Measurements from ENCODE around the gene FOXA3.

Gene FOXA3

GRCh38 chr19:45908956-45909355 lies 44.8 kb downstream of the FOXA3 start:
- H2BK120ac ChIP-seq (ENCODE audit: low read depth, low read length) = no peak overlapping the region
- H4K8ac ChIP-seq (ENCODE audit: low read depth, low read length) = no peak overlapping the region
- H3K79me1 ChIP-seq (ENCODE audit: low read length) = no peaks in the 10 kb centered on the region
- no peak overlapping the region for H3K4ac ChIP-seq (ENCODE audit: low read depth, low read length)
- no peaks in the 10 kb centered on the region for H3K36me3 ChIP-seq (ENCODE audit: control insufficient read depth, insufficient read depth, low read length)
- H3K9ac ChIP-seq (ENCODE audit: low read length) = no peak overlapping the region
- no peak for DNase-seq
- WGBS (ENCODE audit: extremely low coverage, insufficient coverage, low lambda C conversion rate) = no CpG with 5 or more reads among the region's 5 CpGs
- no peak overlapping the region for H4K5ac ChIP-seq (ENCODE audit: low read length)
- no peak overlapping the region for H2BK5ac ChIP-seq (ENCODE audit: low read length)
- no peaks in the 10 kb centered on the region for H3K4me1 ChIP-seq (ENCODE audit: control insufficient read depth, low read depth, low read length)
- no peak overlapping the region for H3K27ac ChIP-seq (ENCODE audit: low read depth, low read length)
- no peak overlapping the region for H3K4me3 ChIP-seq (ENCODE audit: low read length)
- H3K4me2 ChIP-seq (ENCODE audit: low read length) = no peak overlapping the region
- no peak overlapping the region for H3K56ac ChIP-seq (ENCODE audit: low read length)
- no peak overlapping the region for H3K18ac ChIP-seq (ENCODE audit: low read length)
- no peaks in the 10 kb centered on the region for H3K79me2 ChIP-seq (ENCODE audit: control insufficient read depth, insufficient read depth, low read length)
- H2AK5ac ChIP-seq (ENCODE audit: low read length) = no peak overlapping the region
- H3K27me3 ChIP-seq (ENCODE audit: insufficient read depth, low read length, poor library complexity) = no peaks in the 10 kb centered on the region
- no peak overlapping the region for H2BK15ac ChIP-seq (replicated peaks; ENCODE audit: low read depth)
- H3K23ac ChIP-seq (ENCODE audit: low read length) = no peak overlapping the region

GRCh38 chr19:45911291-45911690 lies 47.2 kb downstream of the FOXA3 start:
- WGBS (ENCODE audit: extremely low coverage, insufficient coverage, low lambda C conversion rate) = no CpG with 5 or more reads among the region's 8 CpGs
- Histone ChIP-seq H2AK5ac (ENCODE audit: low read length) (no peak overlapping the region), H3K27ac (ENCODE audit: low read depth, low read length) (no peak overlapping the region), H2BK120ac (ENCODE audit: low read depth, low read length) (no peak overlapping the region), H3K4me2 (ENCODE audit: low read length) (no peak overlapping the region), H3K36me3 (ENCODE audit: control insufficient read depth, insufficient read depth, low read length) (no peaks in the 10 kb centered on the region), H4K8ac (ENCODE audit: low read depth, low read length) (no peak overlapping the region), H3K27me3 (ENCODE audit: insufficient read depth, low read length, poor library complexity) (no peaks in the 10 kb centered on the region), H3K56ac (ENCODE audit: low read length) (no peak overlapping the region), H3K4me1 (ENCODE audit: control insufficient read depth, low read depth, low read length) (no peaks in the 10 kb centered on the region), H3K4me3 (ENCODE audit: low read length) (no peak overlapping the region), H3K4ac (ENCODE audit: low read depth, low read length) (no peak overlapping the region), H2BK15ac (replicated peaks; ENCODE audit: low read depth) (no peak overlapping the region), H3K18ac (ENCODE audit: low read length) (no peak overlapping the region), H3K23ac (ENCODE audit: low read length) (no peak overlapping the region), H3K79me1 (ENCODE audit: low read length) (no peaks in the 10 kb centered on the region), H4K5ac (ENCODE audit: low read length) (no peak overlapping the region), H3K79me2 (ENCODE audit: control insufficient read depth, insufficient read depth, low read length) (no peaks in the 10 kb centered on the region), H2BK5ac (ENCODE audit: low read length) (no peak overlapping the region), H3K9ac (ENCODE audit: low read length) (no peak overlapping the region)
- DNase-seq = no peak

DNA sequence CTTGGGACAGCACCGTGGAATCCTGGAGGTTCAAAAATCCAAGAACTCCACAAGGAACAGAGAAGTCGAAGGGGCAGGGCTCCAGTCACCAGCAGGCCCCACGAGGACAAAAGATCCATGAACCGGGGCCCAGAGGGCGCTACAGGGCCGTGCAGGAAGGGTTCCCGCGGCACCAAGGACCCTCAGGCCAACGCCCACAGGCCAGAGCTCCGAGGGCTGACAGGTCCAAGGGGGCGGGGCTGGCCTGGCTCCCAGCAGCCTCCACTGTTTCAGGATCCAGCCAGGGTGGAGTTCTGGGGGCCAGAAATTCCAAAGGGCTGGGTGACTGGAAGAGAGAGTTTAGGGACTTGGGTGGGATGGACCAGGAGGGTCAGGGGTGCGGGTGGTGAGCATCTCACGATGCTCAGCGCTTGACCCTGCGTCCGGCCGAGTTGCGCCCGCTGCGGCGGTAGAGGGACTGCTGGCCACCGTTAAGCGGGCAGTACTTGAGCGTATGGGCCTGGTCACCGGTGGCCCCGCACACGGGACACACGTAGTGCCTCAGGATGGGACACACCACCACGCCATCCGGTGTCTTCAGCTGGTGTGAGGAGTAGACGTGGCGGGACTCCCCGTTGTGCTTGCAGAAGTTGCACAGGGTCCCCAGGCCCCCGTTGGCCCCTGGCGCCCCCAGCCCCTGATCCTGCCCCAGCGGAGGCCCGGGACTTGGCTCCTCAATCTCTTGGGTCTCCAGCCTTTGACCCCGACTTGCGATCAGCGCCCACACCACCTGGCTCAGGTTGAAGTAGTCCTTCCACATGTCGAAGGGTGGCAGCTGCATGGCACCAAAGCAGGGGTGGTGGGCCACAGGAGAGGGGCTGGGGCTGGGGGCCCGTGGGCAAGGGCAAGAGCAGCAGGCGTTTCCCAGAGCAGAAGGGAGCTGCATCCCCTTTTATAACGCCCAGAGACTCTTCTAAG lies 50.0 kb downstream of the FOXA3 start, which contains the start of gene NANOS2:
TSS of gene NANOS2 (minus strand) at position 905 of the 957 bp plus-strand sequence. CDS start at position 820, 85 bp downstream.
- Histone ChIP-seq H2BK120ac (ENCODE audit: low read depth, low read length) (no peak within 1 kb of the TSS), H2BK15ac (replicated peaks; ENCODE audit: low read depth) (no peak within 1 kb of the TSS), H3K9ac (ENCODE audit: low read length) (no peak within 1 kb of the TSS), H3K79me1 (ENCODE audit: low read length) (no peaks in the 10 kb centered on the region), H3K36me3 (ENCODE audit: control insufficient read depth, insufficient read depth, low read length) (no peaks in the 10 kb centered on the region), H3K4me2 (ENCODE audit: low read length) (no peak within 1 kb of the TSS), H3K4ac (ENCODE audit: low read depth, low read length) (no peak within 1 kb of the TSS), H3K18ac (ENCODE audit: low read length) (no peak within 1 kb of the TSS), H4K5ac (ENCODE audit: low read length) (peak within 1 kb of the TSS; percentile 52), H3K56ac (ENCODE audit: low read length) (peak within 1 kb of the TSS; percentile 30), H3K27me3 (ENCODE audit: insufficient read depth, low read length, poor library complexity) (no peaks in the 10 kb centered on the region), H2AK5ac (ENCODE audit: low read length) (no peak within 1 kb of the TSS), H3K27ac (ENCODE audit: low read depth, low read length) (no peak within 1 kb of the TSS), H3K4me3 (ENCODE audit: low read length) (no peak within 1 kb of the TSS), H3K4me1 (ENCODE audit: control insufficient read depth, low read depth, low read length) (no peaks in the 10 kb centered on the region), H3K79me2 (ENCODE audit: control insufficient read depth, insufficient read depth, low read length) (no peaks in the 10 kb centered on the region), H4K8ac (ENCODE audit: low read depth, low read length) (no peak within 1 kb of the TSS), H3K23ac (ENCODE audit: low read length) (no peak within 1 kb of the TSS), H2BK5ac (ENCODE audit: low read length) (no peak within 1 kb of the TSS)
- WGBS (ENCODE audit: extremely low coverage, insufficient coverage, low lambda C conversion rate) = no CpG with 5 or more reads among the region's 44 CpGs
- DNase-seq = peak; percentile 90

DNA sequence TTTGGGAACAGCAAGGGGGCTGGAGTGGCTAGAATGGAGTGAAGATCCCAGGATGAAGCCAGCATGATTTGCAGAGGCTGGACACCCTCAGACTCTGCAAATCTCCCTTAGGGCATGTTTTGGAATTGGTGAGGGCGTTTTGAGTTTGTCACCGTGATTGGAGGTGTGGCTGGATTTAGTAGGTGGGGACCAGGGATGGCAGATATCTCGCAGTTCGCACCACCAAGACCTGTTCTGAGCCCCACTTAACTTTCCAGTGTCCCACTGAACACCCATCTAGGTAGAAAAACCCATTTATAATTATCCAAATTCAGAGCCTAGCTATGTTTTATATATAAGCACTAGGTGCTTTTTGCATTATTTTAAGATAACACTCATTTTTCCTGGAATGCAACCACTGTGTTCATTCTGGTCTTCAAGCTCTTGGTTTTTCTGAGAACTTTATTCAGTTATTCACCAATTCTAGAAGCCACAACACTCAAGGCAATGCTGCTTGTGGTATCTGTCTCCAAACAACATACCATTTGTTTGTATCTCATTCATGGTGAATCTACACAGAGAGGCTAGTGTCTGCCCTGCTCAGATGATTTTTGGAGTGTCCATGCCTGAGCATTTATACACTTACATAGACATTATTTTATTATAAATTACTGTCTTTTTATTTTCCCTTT lies 53.4 kb downstream of the FOXA3 start:
- no peak overlapping the region for H2AK5ac ChIP-seq (ENCODE audit: low read length)
- H3K36me3 ChIP-seq (ENCODE audit: control insufficient read depth, insufficient read depth, low read length) = no peaks in the 10 kb centered on the region
- no peak overlapping the region for H3K9ac ChIP-seq (ENCODE audit: low read length)
- H3K4me1 ChIP-seq (ENCODE audit: control insufficient read depth, low read depth, low read length) = no peaks in the 10 kb centered on the region
- no peak overlapping the region for H3K23ac ChIP-seq (ENCODE audit: low read length)
- H4K5ac ChIP-seq (ENCODE audit: low read length) = no peak overlapping the region
- H2BK120ac ChIP-seq (ENCODE audit: low read depth, low read length) = no peak overlapping the region
- no peaks in the 10 kb centered on the region for H3K79me2 ChIP-seq (ENCODE audit: control insufficient read depth, insufficient read depth, low read length)
- H3K27ac ChIP-seq (ENCODE audit: low read depth, low read length) = no peak overlapping the region
- no CpG with 5 or more reads among the region's 4 CpGs for WGBS (ENCODE audit: extremely low coverage, insufficient coverage, low lambda C conversion rate)
- no peak overlapping the region for H2BK15ac ChIP-seq (replicated peaks; ENCODE audit: low read depth)
- H3K4me2 ChIP-seq (ENCODE audit: low read length) = no peak overlapping the region
- H3K56ac ChIP-seq (ENCODE audit: low read length) = no peak overlapping the region
- no peaks in the 10 kb centered on the region for H3K79me1 ChIP-seq (ENCODE audit: low read length)
- H3K4ac ChIP-seq (ENCODE audit: low read depth, low read length) = no peak overlapping the region
- no peak overlapping the region for H2BK5ac ChIP-seq (ENCODE audit: low read length)
- H3K18ac ChIP-seq (ENCODE audit: low read length) = no peak overlapping the region
- H3K4me3 ChIP-seq (ENCODE audit: low read length) = no peak overlapping the region
- H4K8ac ChIP-seq (ENCODE audit: low read depth, low read length) = no peak overlapping the region
- H3K27me3 ChIP-seq (ENCODE audit: insufficient read depth, low read length, poor library complexity) = no peaks in the 10 kb centered on the region
- no peak for DNase-seq

GRCh38 chr19:45918721-45919120 lies 54.6 kb downstream of the FOXA3 start:
- no peak overlapping the region for H3K9ac ChIP-seq (ENCODE audit: low read length)
- WGBS (ENCODE audit: extremely low coverage, insufficient coverage, low lambda C conversion rate) = no CpG with 5 or more reads among the region's 4 CpGs

More at GRCh38 chr19:45918721-45919120, 54.6 kb downstream of the FOXA3 start:
- Histone ChIP-seq H2AK5ac (ENCODE audit: low read length) (no peak overlapping the region), H3K4ac (ENCODE audit: low read depth, low read length) (no peak overlapping the region), H4K8ac (ENCODE audit: low read depth, low read length) (no peak overlapping the region), H2BK120ac (ENCODE audit: low read depth, low read length) (no peak overlapping the region), H3K27ac (ENCODE audit: low read depth, low read length) (no peak overlapping the region), H3K18ac (ENCODE audit: low read length) (no peak overlapping the region), H3K4me2 (ENCODE audit: low read length) (no peak overlapping the region), H3K27me3 (ENCODE audit: insufficient read depth, low read length, poor library complexity) (no peaks in the 10 kb centered on the region), H2BK5ac (ENCODE audit: low read length) (no peak overlapping the region), H2BK15ac (replicated peaks; ENCODE audit: low read depth) (no peak overlapping the region), H3K79me2 (ENCODE audit: control insufficient read depth, insufficient read depth, low read length) (no peaks in the 10 kb centered on the region), H3K79me1 (ENCODE audit: low read length) (no peaks in the 10 kb centered on the region), H3K36me3 (ENCODE audit: control insufficient read depth, insufficient read depth, low read length) (no peaks in the 10 kb centered on the region), H3K56ac (ENCODE audit: low read length) (no peak overlapping the region), H3K4me1 (ENCODE audit: control insufficient read depth, low read depth, low read length) (no peaks in the 10 kb centered on the region), H3K23ac (ENCODE audit: low read length) (no peak overlapping the region), H4K5ac (ENCODE audit: low read length) (no peak overlapping the region), H3K4me3 (ENCODE audit: low read length) (no peak overlapping the region)
- DNase-seq = no peak

All from mesendoderm (in vitro differentiated cells).